Spleen (tissue), 11 donors: ENCODE data around the gene TEX38. TPM values are rescaled to one million over a fixed set of nuclear protein-coding genes. Genes with fewer than 3 reads are reported as not detected.
"Not testable (repeated sequence)": the region's sequence is repeated elsewhere in the genome, so short reads cannot be mapped to it uniquely, and the experiment has no call there.

Source experiments
- DNase-seq: peaks from one replicate; pipeline ENCODE4 v3.0.0-alpha.2; 2020
- H3K27ac ChIP-seq, 8 donors: fragments of 200-600 bp; sonication (generic) in 7 of 8; 1 replicate in 4 of 8; 2 replicates in 4 of 8; pipeline versions ENCODE4 v1.5.0 to v1.8.0; 2016 to 2021; ENCODE audit warnings: inconsistent platforms in 4 of 8, mild to moderate bottlenecking in 4 of 8, moderate library complexity in 1 of 8
- H3K27me3 ChIP-seq, 7 donors: fragments of 200-600 bp; sonication (generic) in 6 of 7; replicated peaks in 1 of 7; 1 replicate in 4 of 7; 2 replicates in 3 of 7; pipeline versions ENCODE4 v1.5.0 to v1.8.0; 2016 to 2021; ENCODE audit warnings: inconsistent platforms in 3 of 7, mild to moderate bottlenecking in 1 of 7
- H3K36me3 ChIP-seq, 6 donors: fragments of 200-600 bp; sonication (generic) in 5 of 6; 1 replicate in 4 of 6; 2 replicates in 2 of 6; pipeline versions ENCODE4 v1.5.0 to v1.8.0; 2016 to 2021; ENCODE audit warnings: inconsistent platforms in 2 of 6
- H3K4me1 ChIP-seq, 6 donors: fragments of 200-600 bp; sonication (generic) in 5 of 6; 1 replicate in 3 of 6; 2 replicates in 3 of 6; pipeline versions ENCODE4 v1.5.0 to v1.8.0; 2016 to 2021; ENCODE audit warnings: inconsistent platforms in 3 of 6
- H3K4me3 ChIP-seq, 8 donors: fragments of 200-600 bp; sonication (generic) in 7 of 8; 1 replicate in 4 of 8; 2 replicates in 4 of 8; pipeline versions ENCODE4 v1.5.0 to v1.8.0; 2016 to 2021; ENCODE audit warnings: inconsistent platforms in 4 of 8, mild to moderate bottlenecking in 4 of 8, moderate library complexity in 2 of 8
- H3K9me3 ChIP-seq, 8 donors: fragments of 200-600 bp; sonication (generic) in 7 of 8; 1 replicate in 4 of 8; 2 replicates in 4 of 8; pipeline versions ENCODE4 v1.5.0 to v1.8.0; 2016 to 2021; ENCODE audit warnings: inconsistent platforms in 4 of 8
- CTCF ChIP-seq, 11 experiments: fragments of 200-600 bp in 7 of 11; fragments of 450-650 bp in 4 of 11; sonication (generic) in 4 of 11; IDR thresholded peaks in 8 of 11; conservative IDR thresholded peaks in 3 of 11; 1 replicate in 7 of 11; 2 replicates in 4 of 11; pipeline versions ENCODE4 v1.4.0 to v1.8.0; 2016 to 2021; ENCODE audit warnings: antibody characterized with exemption in 11 of 11, inconsistent platforms in 4 of 11, mild to moderate bottlenecking in 1 of 11
- POLR2A ChIP-seq, 3 donors: fragments of 450-650 bp; IDR thresholded peaks; one replicate each; pipeline ENCODE4 v1.5.1; 2017; ENCODE audit warnings: antibody characterized with exemption in 3 of 3, mild to moderate bottlenecking in 1 of 3
- POLR2AphosphoS5 ChIP-seq, 3 donors: sonication (generic); formaldehyde crosslinking; IDR thresholded peaks; one replicate each; pipeline ENCODE4 v1.5.1; 2017; ENCODE audit warnings: antibody characterized with exemption in 3 of 3
- WGBS, 5 donors: extraction: QIAGEN DNeasy Blood & Tissue Kit in 3 of 5; methylation state at CpG; one replicate each; pipeline versions ENCODE4 v1.1.5 to v1.1.7; 2013 to 2018; 5-methylcytosine and 5-hydroxymethylcytosine counted together
- intact Hi-C: fragments of 100-400 bp; cut with DNase I; formaldehyde crosslinking; loops from one replicate; pipeline ENCODE4 v1.15.0; 2023; ENCODE audit warnings: low total_unique reads
- polyA plus RNA-seq, 3 donors: library from polyadenylated mRNA; stranded (reverse); fragments of 200-250 nt; gene quantifications; one replicate each; pipeline ENCODE4 v1.2.1, GENCODE V29; 2013
- total RNA-seq, 7 donors: library from RNA; depleted of rRNA in 3 of 7; stranded (reverse); fragments of >200 nt in 3 of 7; fragmentation: NEBNext Ultra II Directional in 4 of 7; extraction: Animal tissue kit (Norgen Biotek cat#: 25700) in 4 of 7; gene quantifications; one replicate each; pipeline versions ENCODE4 v1.1.0 to v1.2.1, GENCODE V29; 2016 to 2021
- donor health status: healthy with polysubstance abuse.
- donor health status: DM: no; HTN: no; CAD: no; lungs with moderate emphysema.
- donor health status: DM: no; HTN: no; CAD: no.
- donor health status: Bipolar disorder and iron deficiency.
- donor health status: healthy.
- donor health status: DM: no; HTN: no; CAD: no.
- donor health status: DM: yes; HTN: yes; CAD: no.

TEX38 gene
- total and polyA plus RNA-seq, 10 donors: 0.09 to 0.11 TPM; not detected in 8

- no peaks in the 10 kb centered on the region for H3K27me3 ChIP-seq
- intact Hi-C loops: no loop called here
- peaks cover 0 to 35% (median 18%) of the 10 kb centered on the region in 8 donors for H3K9me3 ChIP-seq
- no peak for DNase-seq
- H3K4me3 ChIP-seq: no peak overlapping the region
- TF ChIP-seq CTCF (IDR thresholded peaks at IDR 0.05 in 8 of 11, conservative IDR thresholded peaks at IDR 0.05 in 3 of 11): no peak
- TF ChIP-seq POLR2AphosphoS5 (IDR thresholded peaks at IDR 0.05): no peak
- TF ChIP-seq POLR2A (IDR thresholded peaks at IDR 0.05): no peak
- WGBS, 5 donors: 63 to 99% (median 96%) methylated on average over 3 of the region's 3 CpGs
- H3K36me3 ChIP-seq: peaks cover 3 to 97% (median 44%) of the 10 kb centered on the region in 6 donors
- no peaks in the 10 kb centered on the region for H3K4me1 ChIP-seq
- H3K27ac ChIP-seq: no peak overlapping the region
Observed at GRCh38 chr1:46650491-46650890, 21.2 kb upstream of the TEX38 start.

- 94 to 100% (median 98%) methylated on average over 3 of the region's 3 CpGs for WGBS, 5 donors
- H3K27me3 ChIP-seq, intact Hi-C loops, DNase-seq, H3K27ac ChIP-seq, H3K4me1 ChIP-seq, H3K4me3 ChIP-seq: not testable (repeated sequence)
- Histone ChIP-seq H3K9me3 (peaks cover 0 to 35% (median 18%) of the 10 kb centered on the region in 8 donors), H3K36me3 (peaks cover 3 to 99% (median 50%) of the 10 kb centered on the region in 6 donors)
Observed at GRCh38 chr1:46651152-46651551, 20.5 kb upstream of the TEX38 start.

- H3K9me3 ChIP-seq: peaks cover 0 to 32% (median 18%) of the 10 kb centered on the region in 8 donors
- H3K27ac ChIP-seq: no peak overlapping the region
- no peak overlapping the region for H3K4me3 ChIP-seq
- TF ChIP-seq POLR2A (IDR thresholded peaks at IDR 0.05): no peak
- TF ChIP-seq CTCF (IDR thresholded peaks at IDR 0.05 in 8 of 11, conservative IDR thresholded peaks at IDR 0.05 in 3 of 11): no peak
- TF ChIP-seq POLR2AphosphoS5 (IDR thresholded peaks at IDR 0.05): no peak
- intact Hi-C loops: no loop called here
- no peak for DNase-seq
- H3K36me3 ChIP-seq: peaks cover 3 to 99% (median 56%) of the 10 kb centered on the region in 6 donors
- 61 to 79% (median 72%) methylated on average over 6 of the region's 6 CpGs for WGBS, 5 donors
- H3K27me3 ChIP-seq: no peaks in the 10 kb centered on the region
- no peaks in the 10 kb centered on the region for H3K4me1 ChIP-seq
Observed at GRCh38 chr1:46652321-46653100, 19.1 kb upstream of the TEX38 start.

- Histone ChIP-seq H3K36me3 (peaks cover 3 to 99% (median 60%) of the 10 kb centered on the region in 6 donors), H3K27me3 (no peaks in the 10 kb centered on the region), H3K27ac (no peak overlapping the region), H3K9me3 (peaks cover 0 to 23% (median 14%) of the 10 kb centered on the region in 8 donors), H3K4me3 (no peak overlapping the region), H3K4me1 (no peaks in the 10 kb centered on the region)
- no peak for DNase-seq
- WGBS, 5 donors: 79 to 96% (median 93%) methylated on average over 2 of the region's 2 CpGs
- TF ChIP-seq POLR2AphosphoS5 (IDR thresholded peaks at IDR 0.05): no peak
- TF ChIP-seq POLR2A (IDR thresholded peaks at IDR 0.05): no peak
- no peak for TF ChIP-seq CTCF (IDR thresholded peaks at IDR 0.05 in 8 of 11, conservative IDR thresholded peaks at IDR 0.05 in 3 of 11)
- intact Hi-C loops: no loop called here
Observed at GRCh38 chr1:46653405-46653958, 18.2 kb upstream of the TEX38 start.
